ENCODE results near the gene DYRK3.
A peak's percentile ranks its signal among the peaks of the same experiment; 100 is the strongest.
"Not testable (repeated sequence)": the region's sequence is repeated elsewhere in the genome, so short reads cannot be mapped to it uniquely, and the experiment has no call there.

Gene DYRK3

DNA sequence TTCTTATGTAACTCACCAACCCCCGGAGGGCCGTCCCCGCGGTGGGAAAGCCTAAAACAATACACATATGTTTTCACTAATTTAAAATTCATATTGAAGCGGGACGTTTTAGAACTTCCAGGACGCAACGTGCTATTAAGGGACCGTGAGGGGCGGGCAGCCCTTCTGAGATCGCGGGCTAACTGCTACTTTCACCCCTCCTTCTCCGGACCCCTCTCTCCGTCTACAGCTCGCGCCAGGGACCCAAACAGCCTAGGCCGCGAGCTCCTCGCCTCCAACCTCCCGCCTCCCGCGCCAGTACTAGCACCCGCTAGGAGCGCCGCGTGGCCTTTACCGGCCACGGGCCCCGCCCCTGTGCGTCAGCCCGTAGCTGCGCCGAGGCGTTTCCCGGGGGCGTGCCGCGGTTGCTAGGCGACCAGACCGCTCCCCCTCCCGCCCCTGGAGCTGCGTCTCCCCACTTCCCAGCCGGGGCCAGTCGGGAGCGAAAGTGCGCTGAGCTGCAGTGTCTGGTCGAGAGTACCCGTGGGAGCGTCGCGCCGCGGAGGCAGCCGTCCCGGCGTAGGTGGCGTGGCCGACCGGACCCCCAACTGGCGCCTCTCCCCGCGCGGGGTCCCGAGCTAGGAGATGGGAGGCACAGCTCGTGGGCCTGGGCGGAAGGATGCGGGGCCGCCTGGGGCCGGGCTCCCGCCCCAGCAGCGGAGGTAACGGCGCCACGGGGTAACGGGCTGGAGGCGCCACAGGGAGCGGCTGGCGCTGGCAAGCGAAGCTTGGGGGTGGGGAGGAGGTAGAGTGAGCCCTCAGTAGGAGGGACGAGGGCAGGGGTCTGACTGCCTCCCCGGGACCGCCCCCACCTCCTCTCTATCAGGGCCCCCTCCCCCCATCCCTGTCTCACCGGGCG, at the start of gene DYRK3:
Gene DYRK3, plus strand, starts transcription at position 457 of the 898 bp plus-strand sequence. Its CDS starts 168 bp downstream, at position 625.
- FAIRE-seq, result peak; percentile 84

GRCh38 chr1:206586501-206587445, 48.6 kb upstream of the DYRK3 start:
- DNase-seq (ENCODE audit: insufficient read length, low spot score), result no peak

More for the DNA sequence above, at the start of gene DYRK3:
- peak; percentile 76 for DNase-seq (ENCODE audit: insufficient read length, low spot score)

DNA sequence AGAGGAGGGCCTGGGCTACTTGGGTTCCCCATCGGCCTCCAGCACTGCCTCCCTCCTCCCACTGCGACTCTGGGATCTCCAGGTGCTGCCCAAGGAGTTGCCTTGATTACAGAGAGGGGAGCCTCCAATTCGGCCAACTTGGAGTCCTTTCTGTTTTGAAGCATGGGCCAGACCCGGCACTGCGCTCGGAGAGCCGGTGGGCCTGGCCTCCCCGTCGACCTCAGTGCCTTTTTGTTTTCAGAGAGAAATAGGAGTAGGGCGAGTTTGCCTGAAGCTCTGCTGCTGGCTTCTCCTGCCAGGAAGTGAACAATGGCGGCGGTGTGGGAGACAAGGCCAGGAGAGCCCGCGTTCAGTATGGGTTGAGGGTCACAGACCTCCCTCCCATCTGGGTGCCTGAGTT, 47.4 kb upstream of the DYRK3 start:
- FAIRE-seq (no peak), DNase-seq (ENCODE audit: insufficient read length, low spot score) (no peak)

More at GRCh38 chr1:206586501-206587445, 48.6 kb upstream of the DYRK3 start:
- no peak for FAIRE-seq

- no peak for DNase-seq (ENCODE audit: insufficient read length, low spot score)
- FAIRE-seq, result no peak
Measured at GRCh38 chr1:206588492-206588891, 46.8 kb upstream of the DYRK3 start.

GRCh38 chr1:206589206-206589605, 46.1 kb upstream of the DYRK3 start:
- DNase-seq (ENCODE audit: insufficient read length, low spot score) (no peak), FAIRE-seq (no peak)

GRCh38 chr1:206590025-206590758, 45.1 kb upstream of the DYRK3 start:
- no peak for FAIRE-seq
- DNase-seq (ENCODE audit: insufficient read length, low spot score), result no peak

DNA sequence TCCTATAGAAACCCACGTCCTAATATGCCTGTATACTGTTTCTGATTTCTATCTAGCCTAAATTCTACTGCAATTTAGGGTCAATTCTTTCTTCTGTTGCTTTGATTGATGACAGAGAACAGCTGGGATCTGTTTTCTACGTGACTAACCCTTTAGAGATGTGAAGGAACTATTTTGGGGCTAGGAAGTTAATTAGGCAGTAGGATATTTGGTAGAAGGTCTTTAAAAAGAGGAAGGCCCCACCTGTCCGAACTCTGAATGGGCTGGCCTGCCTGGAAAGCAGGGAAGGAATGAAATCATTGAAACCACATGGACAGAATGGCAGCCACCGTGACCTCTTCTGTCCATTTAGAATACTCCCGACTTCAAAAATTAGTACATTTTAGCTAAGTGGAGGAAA, 44.1 kb upstream of the DYRK3 start:
- FAIRE-seq, result no peak
- DNase-seq (ENCODE audit: insufficient read length, low spot score), result no peak

DNA sequence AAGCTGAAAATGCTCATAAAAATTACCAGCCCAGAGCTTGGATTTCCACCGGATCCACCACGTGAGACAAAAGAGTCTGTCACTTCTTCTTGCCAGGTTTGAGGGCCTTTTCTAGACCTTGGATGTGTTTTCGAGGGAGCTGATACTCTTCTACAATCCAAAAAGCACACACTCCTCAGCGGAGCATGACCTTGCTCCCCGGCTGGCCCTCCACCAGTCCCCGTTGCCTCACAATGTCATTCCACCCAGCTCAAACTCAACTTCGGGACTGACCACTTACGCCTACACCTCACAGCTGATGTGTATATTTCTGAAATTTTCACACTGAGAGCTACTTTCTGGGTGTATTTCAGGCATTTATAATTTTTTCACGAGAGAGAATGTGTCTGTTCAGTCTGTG, 43.6 kb upstream of the DYRK3 start:
- DNase-seq (ENCODE audit: insufficient read length, low spot score), result no peak
- FAIRE-seq, result no peak

- DNase-seq (ENCODE audit: insufficient read length, low spot score) (no peak), FAIRE-seq (no peak)
Measured at GRCh38 chr1:206593351-206593925, 41.9 kb upstream of the DYRK3 start.

DNA sequence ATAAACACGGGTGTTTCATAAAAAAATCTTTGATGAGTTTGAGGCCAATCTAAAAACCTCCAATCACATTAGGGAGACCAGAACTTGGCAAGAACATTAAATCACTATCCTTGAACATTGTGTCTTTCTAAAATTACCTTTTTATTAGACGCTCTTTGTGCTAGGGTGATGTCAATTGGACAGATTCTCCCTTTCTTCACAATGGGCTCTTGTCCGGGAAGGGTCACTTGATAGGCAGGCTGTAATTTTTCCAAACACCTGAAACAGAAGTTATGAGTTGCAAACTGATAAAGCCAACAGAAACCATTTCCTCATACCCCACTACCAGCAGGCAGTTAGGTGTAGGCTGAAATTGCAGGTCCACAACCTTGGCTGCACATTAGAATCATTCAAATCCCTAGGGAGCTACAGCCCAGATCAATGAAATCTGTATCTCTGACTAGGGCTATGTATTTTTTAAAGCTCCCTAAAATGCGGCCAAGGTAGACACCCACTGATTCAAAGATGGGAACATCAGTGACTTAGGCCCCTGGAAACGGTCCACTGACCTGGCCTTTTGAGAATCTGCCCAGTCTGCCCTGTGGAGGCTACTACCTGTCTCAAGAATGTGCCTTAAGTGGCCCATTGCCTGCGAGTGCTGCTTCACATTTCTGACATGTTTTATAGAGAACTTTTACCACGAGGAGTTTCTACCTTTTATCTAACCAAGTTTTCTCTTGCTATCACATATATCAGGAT, 39.6 kb upstream of the DYRK3 start:
- no peak for DNase-seq (ENCODE audit: insufficient read length, low spot score)
- FAIRE-seq, result no peak

- DNase-seq (ENCODE audit: insufficient read length, low spot score), result no peak
- no peak for FAIRE-seq
Measured at GRCh38 chr1:206596319-206596666, 39.0 kb upstream of the DYRK3 start.

DNA sequence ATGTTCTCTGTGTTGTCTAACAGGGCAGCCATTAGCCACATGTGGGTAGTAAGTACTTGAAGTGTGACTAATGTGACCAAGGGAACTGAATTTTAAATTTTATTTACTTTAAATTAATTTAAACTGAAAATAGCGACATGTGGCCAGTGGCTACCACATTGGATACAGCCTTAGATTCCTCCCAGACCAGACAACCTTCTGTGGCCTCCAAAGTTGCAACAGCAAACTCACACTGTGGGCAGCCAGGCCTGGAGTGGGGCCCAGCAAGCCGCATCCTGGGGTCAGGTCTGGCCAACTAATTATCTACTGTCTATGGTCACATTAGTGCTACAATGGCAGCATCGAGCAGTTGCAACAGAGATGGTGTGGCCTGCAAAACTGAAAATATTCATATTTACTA, 34.8 kb upstream of the DYRK3 start:
- FAIRE-seq (no peak), DNase-seq (ENCODE audit: insufficient read length, low spot score) (no peak)

GRCh38 chr1:206604861-206605260, 30.5 kb upstream of the DYRK3 start:
- no peak for DNase-seq (ENCODE audit: insufficient read length, low spot score)
- FAIRE-seq, result no peak

- DNase-seq (ENCODE audit: insufficient read length, low spot score) (no peak), FAIRE-seq (no peak)
Measured at GRCh38 chr1:206606867-206607266, 28.5 kb upstream of the DYRK3 start.

DNA sequence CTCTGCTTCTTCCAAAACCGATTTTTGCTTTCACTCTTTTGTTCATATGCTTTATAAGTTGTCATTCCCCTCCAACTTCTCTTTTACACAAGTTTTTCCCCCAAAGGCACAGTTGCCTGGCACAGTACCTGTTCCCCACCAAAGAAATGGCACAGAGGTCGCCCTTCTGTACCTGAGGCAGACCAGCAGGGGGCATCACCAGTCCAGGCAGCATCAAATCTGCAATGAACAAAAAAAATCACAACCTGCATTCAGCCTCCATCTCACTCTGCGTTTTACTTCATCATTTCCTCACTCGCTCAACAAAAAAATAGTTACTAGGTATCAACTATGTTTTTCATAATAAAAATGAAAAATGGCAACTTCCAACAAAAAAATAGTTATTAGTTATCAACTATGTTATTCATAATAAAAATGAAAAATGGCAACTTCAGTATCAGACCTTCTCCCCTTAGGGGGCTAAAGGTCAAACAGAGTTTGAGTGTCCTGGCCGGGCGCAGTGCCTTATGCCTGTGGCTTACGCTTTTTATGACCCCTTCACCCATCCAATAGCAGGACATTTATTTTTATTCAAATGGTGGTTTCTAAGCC, 27.1 kb upstream of the DYRK3 start:
- no peak for DNase-seq (ENCODE audit: insufficient read length, low spot score)
- FAIRE-seq, result peak; percentile 76

- DNase-seq (ENCODE audit: insufficient read length, low spot score) (no peak), FAIRE-seq (peak; percentile 74)
Measured at GRCh38 chr1:206609229-206609991, 25.9 kb upstream of the DYRK3 start.

GRCh38 chr1:206612129-206612876, 23.0 kb upstream of the DYRK3 start, which contains the start of gene EIF2D:
TSS of gene EIF2D (minus strand) at chr1:206612465. CDS start at chr1:206612342, 123 bp downstream.
- peak; percentile 96 for DNase-seq (ENCODE audit: insufficient read length, low spot score)
- peak; percentile 86 for FAIRE-seq

- FAIRE-seq, result not testable (repeated sequence)
Measured at GRCh38 chr1:206626396-206626795, 8.9 kb upstream of the DYRK3 start.

More at GRCh38 chr1:206626396-206626795, 8.9 kb upstream of the DYRK3 start:
- DNase-seq (ENCODE audit: insufficient read length, low spot score), result not testable (repeated sequence)
